A673 (cell line): ENCODE data around the gene ZNF483. TPM values are rescaled to one million over a fixed set of nuclear protein-coding genes. Genes with fewer than 3 reads are reported as not detected.

Experiments
- BruUV-seq: library from RNA; stranded (reverse); fragments of 400-500 nt; replicated peaks from 2 replicates; lab custom pipeline; 2021; lab: Mats Ljungman, UMichigan
- CTCF ChIA-PET: fragments of 300-600 bp; sonication (Branson Sonifier 250); formaldehyde crosslinking; loops from one replicate; lab custom pipeline; 2022; ENCODE audit warnings: antibody characterized with exemption; lab: Charles Lee
- POLR2A ChIA-PET: fragments of 300-600 bp; sonication (Branson Sonifier 250); formaldehyde crosslinking; loops from one replicate; lab custom pipeline; 2022; ENCODE audit warnings: antibody characterized with exemption; ENCODE audit not compliant: low non-redundant PET; lab: Charles Lee
- DNase-seq: peaks from one replicate; pipeline ENCODE4 v3.0.0-alpha.2; 2015; ENCODE audit warnings: low spot score
- H3K27ac ChIP-seq: fragments of 200-600 bp; sonication (generic); 2 replicates; pipeline ENCODE4 v1.5.1; 2016; ENCODE audit warnings: mixed run types, low read depth, mild to moderate bottlenecking, mixed read lengths, antibody characterized with exemption, low read length; ENCODE audit not compliant: poor library complexity, severe bottlenecking
- H3K27me3 ChIP-seq: fragments of 200-600 bp; sonication (generic); replicated peaks from 2 replicates; pipeline ENCODE4 v1.6.1; 2017; ENCODE audit warnings: mixed run types, low read depth, mild to moderate bottlenecking, mixed read lengths, antibody characterized with exemption, low read length; ENCODE audit not compliant: insufficient read depth, poor library complexity
- H3K36me3 ChIP-seq: fragments of 200-600 bp; sonication (generic); 2 replicates; pipeline ENCODE4 v1.6.1; 2016; ENCODE audit warnings: mixed run types, mild to moderate bottlenecking, mixed read lengths, antibody characterized with exemption, low read length; ENCODE audit not compliant: insufficient read depth, poor library complexity, severe bottlenecking
- H3K4me1 ChIP-seq: fragments of 200-600 bp; sonication (generic); 2 replicates; pipeline ENCODE4 v1.6.1; 2017; ENCODE audit warnings: mixed run types, mild to moderate bottlenecking, mixed read lengths, antibody characterized with exemption, low read length; ENCODE audit not compliant: insufficient read depth, poor library complexity, severe bottlenecking
- H3K4me3 ChIP-seq: fragments of 200-600 bp; sonication (generic); 2 replicates; pipeline ENCODE4 v1.5.1; 2016; ENCODE audit warnings: low read depth, mixed run types, mild to moderate bottlenecking, mixed read lengths, low read length; ENCODE audit not compliant: poor library complexity, severe bottlenecking
- H3K9me3 ChIP-seq: fragments of 200-600 bp; sonication (generic); 2 replicates; pipeline ENCODE4 v1.6.1; 2016; ENCODE audit warnings: mixed run types, low read depth, mild to moderate bottlenecking, mixed read lengths, antibody characterized with exemption, low read length; ENCODE audit not compliant: poor library complexity, severe bottlenecking
- EZH2 ChIP-seq: fragments of 200-600 bp; sonication (generic); IDR thresholded peaks from 2 replicates; pipeline ENCODE4 v1.6.1; 2017; ENCODE audit warnings: borderline replicate concordance, low read depth, mild to moderate bottlenecking, mixed read lengths, antibody characterized with exemption, low read length; ENCODE audit not compliant: poor library complexity, severe bottlenecking
- intact Hi-C: fragments of 100-400 bp; cut with micrococcal nuclease; formaldehyde crosslinking; loops from one replicate; pipeline ENCODE4 v1.10.0; 2022; ENCODE audit not compliant: unreplicated experiment
- total RNA-seq: library from RNA; stranded (reverse); gene quantifications from 2 replicates; pipeline ENCODE4 v1.2.3, GENCODE V29; 2021
- TF ChIP-seq, protein P1 (sequence below): fragments of 300-800, 200-600 bp; sonication (generic); conservative IDR thresholded peaks from 2 replicates; pipeline ENCODE4 v1.5.1; 2017; ENCODE audit warnings: low read depth, mild to moderate bottlenecking, antibody characterized with exemption, low read length, moderate library complexity, mixed read lengths

Gene ZNF483
- total RNA-seq, 1 experiment from 2014 or later: 3.4 TPM

DNA sequence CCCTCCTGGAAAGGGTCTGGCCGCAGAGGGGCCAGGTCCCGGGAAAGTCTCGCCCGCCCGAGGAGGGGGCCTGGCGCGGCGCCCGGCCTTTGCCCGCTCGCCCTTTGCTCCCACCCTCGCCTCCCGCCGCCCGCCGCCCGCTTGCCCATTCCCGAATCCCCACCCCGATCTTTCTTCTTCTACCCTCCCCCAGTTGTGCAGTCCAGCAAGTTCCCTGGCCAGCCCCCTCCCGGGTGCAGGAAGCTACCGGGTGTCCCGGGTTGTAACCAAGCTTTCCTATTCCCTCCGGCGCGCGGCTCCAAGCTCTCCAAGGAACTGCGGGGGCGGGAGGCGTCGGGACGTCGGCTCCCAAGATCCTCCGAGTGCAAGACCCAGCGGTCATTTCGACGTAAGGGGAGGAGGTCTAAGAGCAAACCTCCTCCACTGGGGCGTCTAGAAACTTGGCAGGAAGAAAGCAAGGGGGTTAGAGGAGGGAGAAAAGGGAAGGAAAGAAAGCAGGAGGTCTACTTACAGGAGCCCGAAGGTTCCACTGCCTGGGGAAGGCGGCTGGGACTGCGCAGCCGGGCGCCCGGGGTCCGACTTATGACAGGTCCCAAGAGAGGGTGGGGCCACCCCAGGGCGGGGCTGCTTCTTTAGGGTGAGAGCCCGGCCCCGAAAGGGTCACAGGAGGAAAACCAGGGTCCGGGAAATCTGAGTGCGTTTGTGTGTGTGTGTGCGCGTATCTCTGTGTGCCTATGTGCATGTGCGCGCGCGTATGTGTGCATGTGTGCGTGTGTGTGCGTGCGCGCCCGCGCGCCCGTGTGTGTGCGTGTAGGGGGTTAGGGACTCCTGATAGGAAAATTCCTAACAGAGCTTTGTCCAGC lies 74.3 kb downstream of the ZNF483 start, which contains the start of gene PTGR1:
TSS of gene PTGR1 (minus strand) at position 556 of the 863 bp plus-strand sequence. CDS start 2,225 bp downstream, outside the sequence.
- POLR2A ChIA-PET: no interaction called here
- CTCF ChIA-PET: interaction anchor here (0.6 kb wide), 1 partner anchor 75 kb away, joined by 4 read pairs; no protein-coding TSS in a partner anchor
- peak; percentile 90 for DNase-seq
- no TSS peak for BruUV-seq
- intact Hi-C loops: loop anchor here (2.0 to 10.0 kb wide), 4 partner anchors 31 to 475 kb away; partner anchors contain the start of gene DNAJC25
- H3K36me3 ChIP-seq: no peaks in the 10 kb centered on the region
- peak within 1 kb of the TSS; percentile 66 for H3K4me3 ChIP-seq
- no peaks in the 10 kb centered on the region for H3K27me3 ChIP-seq
- no peaks in the 10 kb centered on the region for H3K4me1 ChIP-seq
- TF ChIP-seq, protein P1, sequence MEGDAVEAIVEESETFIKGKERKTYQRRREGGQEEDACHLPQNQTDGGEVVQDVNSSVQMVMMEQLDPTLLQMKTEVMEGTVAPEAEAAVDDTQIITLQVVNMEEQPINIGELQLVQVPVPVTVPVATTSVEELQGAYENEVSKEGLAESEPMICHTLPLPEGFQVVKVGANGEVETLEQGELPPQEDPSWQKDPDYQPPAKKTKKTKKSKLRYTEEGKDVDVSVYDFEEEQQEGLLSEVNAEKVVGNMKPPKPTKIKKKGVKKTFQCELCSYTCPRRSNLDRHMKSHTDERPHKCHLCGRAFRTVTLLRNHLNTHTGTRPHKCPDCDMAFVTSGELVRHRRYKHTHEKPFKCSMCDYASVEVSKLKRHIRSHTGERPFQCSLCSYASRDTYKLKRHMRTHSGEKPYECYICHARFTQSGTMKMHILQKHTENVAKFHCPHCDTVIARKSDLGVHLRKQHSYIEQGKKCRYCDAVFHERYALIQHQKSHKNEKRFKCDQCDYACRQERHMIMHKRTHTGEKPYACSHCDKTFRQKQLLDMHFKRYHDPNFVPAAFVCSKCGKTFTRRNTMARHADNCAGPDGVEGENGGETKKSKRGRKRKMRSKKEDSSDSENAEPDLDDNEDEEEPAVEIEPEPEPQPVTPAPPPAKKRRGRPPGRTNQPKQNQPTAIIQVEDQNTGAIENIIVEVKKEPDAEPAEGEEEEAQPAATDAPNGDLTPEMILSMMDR: no peak
- no peak for TF ChIP-seq EZH2
- H3K27ac ChIP-seq: peak within 1 kb of the TSS; percentile 53
- H3K9me3 ChIP-seq: no peaks in the 10 kb centered on the region

- no TSS peak for BruUV-seq
- H3K36me3 ChIP-seq: no peaks in the 10 kb centered on the region
- H3K4me1 ChIP-seq: no peaks in the 10 kb centered on the region
- ChIA-PET CTCF (interaction anchor here (0.6 kb wide), 1 partner anchor 564 kb away, joined by 4 read pairs; no protein-coding TSS in a partner anchor), POLR2A (no interaction called here)
- H3K27me3 ChIP-seq: no peaks in the 10 kb centered on the region
- H3K9me3 ChIP-seq: no peaks in the 10 kb centered on the region
- H3K27ac ChIP-seq: no peak overlapping the region
- peak overlapping the region; percentile 66 for H3K4me3 ChIP-seq
- intact Hi-C loops: loop anchor here (2.0 to 10.0 kb wide), 4 partner anchors 31 to 475 kb away; partner anchors contain the start of gene DNAJC25
- DNase-seq: no peak
- TF ChIP-seq EZH2: no peak
- TF ChIP-seq, protein P1: no peak
Observed at GRCh38 chr9:111599955-111600343, 75.0 kb downstream of the ZNF483 start.

DNA sequence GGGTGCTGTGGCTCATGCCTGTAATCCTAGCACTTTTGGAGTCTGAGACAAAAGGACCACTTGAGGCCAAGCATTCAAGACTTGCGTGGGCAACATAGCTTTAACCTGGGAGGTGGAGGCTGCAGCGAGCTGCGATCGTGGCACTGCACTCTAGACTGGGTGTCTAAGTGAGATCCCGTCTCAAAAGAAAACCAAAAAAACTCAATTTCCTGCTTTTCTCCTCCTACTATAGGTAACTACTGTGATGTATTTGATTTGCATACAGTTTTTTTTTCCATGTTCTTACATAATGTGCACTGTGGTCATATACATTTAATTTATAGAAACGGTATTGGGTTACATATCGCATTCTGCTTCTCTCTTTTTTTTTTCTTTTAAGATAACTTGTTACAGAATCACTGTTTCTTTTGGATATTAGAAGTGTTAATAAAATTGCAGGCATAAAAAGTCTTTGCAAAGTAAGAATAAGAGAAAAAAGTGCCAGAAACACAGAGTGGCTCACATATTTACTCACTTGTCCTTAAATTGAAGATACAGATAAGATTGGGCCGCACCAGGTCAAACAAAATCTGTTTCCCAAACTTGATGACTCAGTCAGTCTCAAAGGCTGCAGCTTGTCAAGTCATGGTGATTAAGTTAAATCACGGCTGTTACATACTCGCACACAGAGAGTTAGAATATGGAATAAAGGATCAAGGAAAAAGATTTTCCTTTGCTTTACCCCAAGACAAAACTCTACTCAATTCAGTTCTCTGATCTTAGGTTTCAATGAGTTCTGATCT lies 76.4 kb downstream of the ZNF483 start:
- ChIA-PET CTCF (no interaction called here), POLR2A (no interaction called here)
- no TSS peak for BruUV-seq
- H3K27ac ChIP-seq: no peak overlapping the region
- intact Hi-C loops: no loop called here
- H3K4me3 ChIP-seq: no peak overlapping the region
- DNase-seq: no peak
- H3K36me3 ChIP-seq: no peaks in the 10 kb centered on the region
- H3K4me1 ChIP-seq: no peaks in the 10 kb centered on the region
- TF ChIP-seq, protein P1: no peak
- TF ChIP-seq EZH2: no peak
- no peaks in the 10 kb centered on the region for H3K27me3 ChIP-seq
- no peaks in the 10 kb centered on the region for H3K9me3 ChIP-seq
